GM19239 (cell line): Measurements from ENCODE around the gene STK10.
"Not testable (repeated sequence)": the region's sequence is repeated elsewhere in the genome, so short reads cannot be mapped to it uniquely, and the experiment has no call there.

Experiments used
- DNase-seq: peaks from one replicate; pipeline ENCODE4 v3.0.0; 2011; ENCODE audit warnings: low spot score; ENCODE audit not compliant: insufficient read length
- FAIRE-seq: peaks from 2 replicates; lab custom pipeline; 2011; peaks lifted over from hg19 to GRCh38; lab: Jason Lieb, UNC

The STK10 gene

GRCh38 chr5:172188033-172188892, at the start of gene STK10:
STK10 (minus strand) TSS chr5:172188224; CDS start chr5:172188042, 182 bp downstream.
- DNase-seq, result peak; percentile 87
- FAIRE-seq, result peak; percentile 86

GRCh38 chr5:172235827-172236736, 48.1 kb upstream of the STK10 start:
- no peak for DNase-seq
- FAIRE-seq, result no peak

- peak; percentile 12 for DNase-seq
- FAIRE-seq, result peak; percentile 89
These were observed 47.2 kb upstream of the STK10 start for GRCh38 chr5:172235132-172235780.

GRCh38 chr5:172234031-172234430, 46.0 kb upstream of the STK10 start:
- peak; percentile 59 for FAIRE-seq
- no peak for DNase-seq

GRCh38 chr5:172229904-172230303, 41.9 kb upstream of the STK10 start:
- no peak for DNase-seq
- FAIRE-seq, result peak; percentile 64

- FAIRE-seq, result peak; percentile 18
- DNase-seq, result no peak
These were observed 37.0 kb upstream of the STK10 start for GRCh38 chr5:172224996-172225395.

- peak; percentile 28 for DNase-seq
- FAIRE-seq, result peak; percentile 96
These were observed 36.2 kb upstream of the STK10 start for GRCh38 chr5:172223901-172224873.

- DNase-seq, result no peak
These were observed 31.3 kb upstream of the STK10 start for GRCh38 chr5:172219296-172219695.

GRCh38 chr5:172216345-172216744, 28.3 kb upstream of the STK10 start:
- DNase-seq, result no peak
- no peak for FAIRE-seq

More at GRCh38 chr5:172219296-172219695, 31.3 kb upstream of the STK10 start:
- no peak for FAIRE-seq

GRCh38 chr5:172213126-172213525, 25.1 kb upstream of the STK10 start:
- no peak for DNase-seq
- no peak for FAIRE-seq

- DNase-seq (no peak), FAIRE-seq (no peak)
These were observed 23.7 kb upstream of the STK10 start for GRCh38 chr5:172211676-172212075.

GRCh38 chr5:172209714-172210113, 21.7 kb upstream of the STK10 start:
- no peak for FAIRE-seq
- DNase-seq, result no peak

GRCh38 chr5:172207511-172207910, 19.5 kb upstream of the STK10 start:
- no peak for DNase-seq
- FAIRE-seq, result no peak

- not testable (repeated sequence) for FAIRE-seq, DNase-seq
These were observed 18.0 kb upstream of the STK10 start for GRCh38 chr5:172205984-172206383.

GRCh38 chr5:172200476-172200875, 12.5 kb upstream of the STK10 start:
- no peak for DNase-seq
- FAIRE-seq, result no peak

- DNase-seq (no peak), FAIRE-seq (no peak)
These were observed 11.4 kb upstream of the STK10 start for GRCh38 chr5:172199446-172199845.

GRCh38 chr5:172197775-172198174, 9.8 kb upstream of the STK10 start:
- FAIRE-seq, DNase-seq: not testable (repeated sequence)

- no peak for FAIRE-seq
- DNase-seq, result no peak
These were observed 7.2 kb upstream of the STK10 start for GRCh38 chr5:172194985-172195774.
